ENCODE data around the gene CFAP73.

DNA sequence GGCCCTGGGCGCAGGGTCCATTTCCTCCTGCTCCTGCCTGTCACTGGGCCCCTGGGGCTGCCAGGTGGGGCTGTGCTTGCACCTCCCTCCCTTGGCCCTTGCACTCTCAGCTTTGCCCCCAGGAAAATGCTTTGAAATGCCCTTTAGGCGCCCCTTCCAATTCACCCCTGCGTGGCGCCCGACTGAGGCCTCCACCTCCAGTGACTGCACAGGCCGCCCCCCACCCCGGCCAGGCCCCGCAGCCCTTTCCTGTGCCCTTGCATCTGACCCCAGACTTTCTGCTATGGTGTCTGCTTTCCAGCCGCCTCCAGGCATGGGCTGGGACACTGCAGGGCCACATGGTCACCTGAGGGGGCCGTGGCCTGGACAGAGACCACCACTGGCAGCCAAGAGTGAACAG, 18.3 kb downstream of the CFAP73 start:
- TF ChIP-seq, protein P1, sequence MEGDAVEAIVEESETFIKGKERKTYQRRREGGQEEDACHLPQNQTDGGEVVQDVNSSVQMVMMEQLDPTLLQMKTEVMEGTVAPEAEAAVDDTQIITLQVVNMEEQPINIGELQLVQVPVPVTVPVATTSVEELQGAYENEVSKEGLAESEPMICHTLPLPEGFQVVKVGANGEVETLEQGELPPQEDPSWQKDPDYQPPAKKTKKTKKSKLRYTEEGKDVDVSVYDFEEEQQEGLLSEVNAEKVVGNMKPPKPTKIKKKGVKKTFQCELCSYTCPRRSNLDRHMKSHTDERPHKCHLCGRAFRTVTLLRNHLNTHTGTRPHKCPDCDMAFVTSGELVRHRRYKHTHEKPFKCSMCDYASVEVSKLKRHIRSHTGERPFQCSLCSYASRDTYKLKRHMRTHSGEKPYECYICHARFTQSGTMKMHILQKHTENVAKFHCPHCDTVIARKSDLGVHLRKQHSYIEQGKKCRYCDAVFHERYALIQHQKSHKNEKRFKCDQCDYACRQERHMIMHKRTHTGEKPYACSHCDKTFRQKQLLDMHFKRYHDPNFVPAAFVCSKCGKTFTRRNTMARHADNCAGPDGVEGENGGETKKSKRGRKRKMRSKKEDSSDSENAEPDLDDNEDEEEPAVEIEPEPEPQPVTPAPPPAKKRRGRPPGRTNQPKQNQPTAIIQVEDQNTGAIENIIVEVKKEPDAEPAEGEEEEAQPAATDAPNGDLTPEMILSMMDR (IDR thresholded peaks at IDR 0.05) = no peak
- TF ChIP-seq EZH2phosphoT487 (IDR thresholded peaks at IDR 0.05) = no peak
